ENCODE measurements around the gene ZNF766. TPM values are rescaled to one million over a fixed set of nuclear protein-coding genes. Genes with fewer than 3 reads are reported as not detected.
A peak's percentile ranks its signal among the peaks of the same experiment; 100 is the strongest.

Gene ZNF766
- total RNA-seq, 1 experiment from 2014 or later = 17.9 TPM

DNA sequence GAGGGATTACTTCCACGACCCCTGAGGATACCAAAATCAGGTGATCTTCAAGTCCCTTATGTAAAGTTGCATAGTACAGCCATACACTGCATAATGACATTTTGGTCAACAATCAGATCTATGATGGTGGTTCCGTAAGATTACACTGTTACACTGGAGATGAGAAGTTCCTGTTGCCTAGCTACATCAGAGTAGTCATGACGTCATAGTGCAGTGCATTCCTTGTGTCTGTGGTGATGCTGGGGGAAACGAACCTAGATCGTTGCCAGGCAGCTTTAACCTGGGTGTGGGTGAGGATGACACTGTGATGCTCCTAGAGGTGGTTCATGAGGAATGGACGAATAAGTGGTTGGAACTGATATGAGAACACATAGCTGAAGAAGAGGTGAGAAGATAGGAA lies 75.8 kb downstream of the ZNF766 start:
- no peaks in the 10 kb centered on the region for H4K20me1 ChIP-seq (ENCODE audit: insufficient read depth)
- BruUV-seq (replicated peaks) = no TSS peak
- no peak for ATAC-seq
- ChIA-PET CTCF (no interaction called here), RAD21 (ENCODE audit: low non-redundant PET in 1 of 2, low total read pairs in 2 of 2, uncharacterized antibody in 2 of 2, unreplicated experiment in 2 of 2) (no interaction called here), POLR2A (no interaction called here)
- H2AFZ ChIP-seq (ENCODE audit: low read depth, low read length, poor library complexity, severe bottlenecking) = no peak overlapping the region
- H3K4me1 ChIP-seq (ENCODE audit: control insufficient read depth in 1 of 2, insufficient read depth in 2 of 2, low read length in 2 of 2) = no peaks in the 10 kb centered on the region
- H3K79me2 ChIP-seq (ENCODE audit: insufficient read depth, low read length) = no peaks in the 10 kb centered on the region
- H3K27ac ChIP-seq (ENCODE audit: low read depth, low read length) = no peak overlapping the region
- intact Hi-C loops (cut with micrococcal nuclease) = no loop called here
- no peak overlapping the region for H3K4me3 ChIP-seq (replicated peaks in 1 of 2; ENCODE audit: low read depth in 1 of 2, low read length in 2 of 2)
- H3K9ac ChIP-seq (ENCODE audit: low read length) = no peak overlapping the region
- H3K9me3 ChIP-seq (ENCODE audit: control insufficient read depth in 1 of 2, insufficient read depth in 1 of 2, low read depth in 1 of 2, low read length in 2 of 2) = peaks cover 0 to 6% of the 10 kb centered on the region in 2 experiments; a peak in 2 of 4 replicates
- no peaks in the 10 kb centered on the region for H3K27me3 ChIP-seq (ENCODE audit: insufficient read depth, low read length)
- H3K9me2 ChIP-seq (ENCODE audit: insufficient read depth) = no peaks in the 10 kb centered on the region
- H3K36me3 ChIP-seq (ENCODE audit: control insufficient read depth in 1 of 2, insufficient read depth in 2 of 2, low read length in 2 of 2) = no peaks in the 10 kb centered on the region
- no peak overlapping the region for H3K4me2 ChIP-seq (ENCODE audit: low read length)
- TF ChIP-seq EZH2 (IDR thresholded peaks at IDR 0.05) (no peak), FOSL1 (IDR thresholded peaks at IDR 0.05; ENCODE audit: low read depth) (no peak)
- no peak for DNase-seq (ENCODE audit: low read depth, low spot score)

MicroRNAs within 50 kb of the gene (microRNA counts, 767-probe panel; counts per million panel counts)
- microRNA hsa-miR-643 = not detected

Small RNA genes within 50 kb of the gene (microRNA-seq; reads per million reads assigned to microRNA genes)
- gene MIR643 (ENCODE audit: borderline number of aligned reads) = 10.9 reads per million, percentile 31 among the genes with 10 or more reads in this experiment
- gene MIR6801 (ENCODE audit: borderline number of aligned reads) = not detected

Other genes starting within 250 kb of the ZNF766 start
- 3.6 TPM for gene ZNF614, start 241.2 kb upstream of the ZNF766 start, total RNA-seq (2021; ENCODE audit: unreplicated experiment)
- gene ZNF432, start 220.7 kb upstream of the ZNF766 start, total RNA-seq (2021; ENCODE audit: unreplicated experiment) = 0.64 TPM
- gene ZNF841, start 173.8 kb upstream of the ZNF766 start, total RNA-seq (2021; ENCODE audit: unreplicated experiment) = 0.10 TPM
- gene ZNF616, start 129.6 kb upstream of the ZNF766 start, total RNA-seq (2021; ENCODE audit: unreplicated experiment) = 9.7 TPM
- not detected for gene ZNF836, start 98.0 kb upstream of the ZNF766 start, total RNA-seq (2021; ENCODE audit: unreplicated experiment)
- gene PPP2R1A, start 79.5 kb upstream of the ZNF766 start, total RNA-seq (2021; ENCODE audit: unreplicated experiment) = 266 TPM
- gene ZNF480, start 27.6 kb downstream of the ZNF766 start, total RNA-seq (2021; ENCODE audit: unreplicated experiment) = 11.5 TPM
- gene ZNF610, start 66.7 kb downstream of the ZNF766 start, total RNA-seq (2021; ENCODE audit: unreplicated experiment) = not detected
- gene ZNF880, start 100.3 kb downstream of the ZNF766 start, total RNA-seq (2021; ENCODE audit: unreplicated experiment) = not detected
- not detected for gene ZNF528, start 128.3 kb downstream of the ZNF766 start, total RNA-seq (2021; ENCODE audit: unreplicated experiment)
- not detected for gene ZNF534, start 159.6 kb downstream of the ZNF766 start, total RNA-seq (2021; ENCODE audit: unreplicated experiment)
- not detected for gene ZNF578, start 184.0 kb downstream of the ZNF766 start, total RNA-seq (2021; ENCODE audit: unreplicated experiment)

All from HCT116 (cell line).